HepG2 (cell line): ENCODE data around the gene CACNB4. TPM values are rescaled to one million over a fixed set of nuclear protein-coding genes. Genes with fewer than 3 reads are reported as not detected.

Experiments
- ATAC-seq: fragments of 200-7000 bp; cut with Tn5 transposase; 3 replicates; pipeline ENCODE4 v1.9.1; 2020; ENCODE audit warnings: mild to moderate bottlenecking, moderate library complexity
- BruUV-seq: library from RNA; stranded (reverse); fragments of 400-500 nt; replicated peaks from 2 replicates; lab custom pipeline; 2021; lab: Mats Ljungman, UMichigan
- CTCF ChIA-PET: fragments of 300-600 bp; formaldehyde crosslinking; extraction: SDS; loops from one replicate; lab custom pipeline; 2021; ENCODE audit warnings: low total read pairs, inconsistent platforms, low intra/inter-chr PET ratio; lab: Yijun Ruan, JAX
- POLR2A ChIA-PET: fragments of 350-600 bp; sonication (Branson Sonifier 250); formaldehyde crosslinking; loops from one replicate; lab custom pipeline; 2020; ENCODE audit warnings: antibody characterized with exemption, inconsistent platforms; lab: Yijun Ruan, JAX
- DNase-seq: peaks from one replicate; pipeline ENCODE4 v3.0.0-alpha.2; 2015; ENCODE audit warnings: low spot score
- FAIRE-seq: peaks from 3 replicates; lab custom pipeline; 2011; peaks lifted over from hg19 to GRCh38; lab: Jason Lieb, UNC
- H2AFZ ChIP-seq: one replicate; pipeline ENCODE4 v1.6.1; 2011; ENCODE audit warnings: low read length, inconsistent platforms
- H3K27ac ChIP-seq: fragments of 300-600 bp; 3 replicates; pipeline ENCODE4 v1.8.0; 2011; ENCODE audit warnings: mixed run types, mild to moderate bottlenecking, mixed read lengths, low read length, inconsistent platforms; ENCODE audit not compliant: insufficient read depth; ENCODE audit errors: extremely low read length
- H3K27me3 ChIP-seq, 2 experiments: fragments of 200-600 bp in 1 of 2; 2 replicates in 1 of 2; 3 replicates in 1 of 2; pipeline versions ENCODE4 v1.6.0 to v1.8.0; 2011; ENCODE audit warnings: low read length in 2 of 2, mild to moderate bottlenecking in 2 of 2, moderate library complexity in 2 of 2, inconsistent platforms in 1 of 2; ENCODE audit not compliant: insufficient read depth in 2 of 2, control insufficient read depth in 1 of 2
- H3K36me3 ChIP-seq, 2 experiments: fragments of 200-600 bp in 1 of 2; replicated peaks in 1 of 2; 2 replicates in 1 of 2; 3 replicates in 1 of 2; pipeline versions ENCODE4 v1.5.1 to v1.8.0; 2011; ENCODE audit warnings: low read length in 2 of 2, inconsistent platforms in 1 of 2; ENCODE audit not compliant: insufficient read depth in 2 of 2, control insufficient read depth in 1 of 2
- H3K4me1 ChIP-seq: 2 replicates; pipeline ENCODE4 v1.5.1; 2012; ENCODE audit warnings: low read length, inconsistent platforms; ENCODE audit not compliant: insufficient read depth
- H3K4me2 ChIP-seq: 2 replicates; pipeline ENCODE4 v1.6.0; 2011; ENCODE audit warnings: low read depth, low read length, inconsistent platforms
- H3K4me3 ChIP-seq, 3 experiments: fragments of 200-600 bp in 1 of 3; sonication (generic), shearing (Covaris generic) in 1 of 3; replicated peaks in 1 of 3; 2 replicates each; pipeline ENCODE4 v1.5.1; 2011 to 2016; ENCODE audit warnings: low read length in 3 of 3, inconsistent platforms in 2 of 3, low read depth in 2 of 3, mild to moderate bottlenecking in 2 of 3, control low read depth in 1 of 3, mixed read lengths in 1 of 3; ENCODE audit not compliant: insufficient read depth in 1 of 3
- H3K79me2 ChIP-seq: one replicate; pipeline ENCODE4 v1.6.1; 2011; ENCODE audit warnings: low read length, inconsistent platforms; ENCODE audit not compliant: insufficient read depth
- H3K9ac ChIP-seq: 2 replicates; pipeline ENCODE4 v1.6.0; 2011; ENCODE audit warnings: mild to moderate bottlenecking, low read depth, low read length, inconsistent platforms; ENCODE audit not compliant: insufficient read depth
- H3K9me3 ChIP-seq: 2 replicates; pipeline ENCODE4 v1.5.1; 2012; ENCODE audit warnings: mild to moderate bottlenecking, low read length
- H4K20me1 ChIP-seq: 2 replicates; pipeline ENCODE4 v1.6.0; 2011; ENCODE audit warnings: inconsistent platforms, mild to moderate bottlenecking, low read length, moderate library complexity; ENCODE audit not compliant: insufficient read depth
- CHCHD3 ChIP-seq: sonication (generic); formaldehyde crosslinking; IDR thresholded peaks from 2 replicates; pipeline ENCODE4 v1.8.0; 2022; ENCODE audit warnings: mild to moderate bottlenecking, missing genetic modification reagents, moderate library complexity
- HNRNPLL ChIP-seq: fragments of 200-400 bp; formaldehyde crosslinking; IDR thresholded peaks from 2 replicates; pipeline ENCODE4 v1.6.1; 2017; ENCODE audit warnings: mild to moderate bottlenecking, low read depth, low read length; ENCODE audit not compliant: poor library complexity, severe bottlenecking
- KMT2B ChIP-seq: IDR thresholded peaks from 2 replicates; pipeline ENCODE4 v1.6.1; 2016; ENCODE audit warnings: missing genetic modification reagents, missing compliant biosample characterization
- MED1 ChIP-seq: sonication (generic); formaldehyde crosslinking; IDR thresholded peaks from 2 replicates; pipeline ENCODE4 v1.4.0; 2020; ENCODE audit warnings: missing genetic modification reagents
- NFE2 ChIP-seq: sonication (generic); formaldehyde crosslinking; IDR thresholded peaks from 2 replicates; pipeline ENCODE4 v1.4.0; 2020; ENCODE audit warnings: missing genetic modification reagents
- POGZ ChIP-seq: sonication (generic); formaldehyde crosslinking; IDR thresholded peaks from 2 replicates; pipeline ENCODE4 v1.4.0; 2020; ENCODE audit warnings: mild to moderate bottlenecking, missing genetic modification reagents
- RBM39 ChIP-seq: fragments of 200-400 bp; formaldehyde crosslinking; IDR thresholded peaks from one replicate; pipeline ENCODE4 v1.6.1; 2018; ENCODE audit warnings: antibody characterized with exemption, mild to moderate bottlenecking, low read depth, low read length; ENCODE audit not compliant: poor library complexity, severe bottlenecking
- SP4 ChIP-seq: sonication (generic); formaldehyde crosslinking; IDR thresholded peaks from 2 replicates; pipeline ENCODE4 v1.8.1; 2023; ENCODE audit warnings: mild to moderate bottlenecking, missing genetic modification reagents
- SRSF9 ChIP-seq: fragments of 200-400 bp; formaldehyde crosslinking; IDR thresholded peaks from 2 replicates; pipeline ENCODE4 v1.6.1; 2018; ENCODE audit warnings: borderline replicate concordance, mild to moderate bottlenecking, low read depth, low read length; ENCODE audit not compliant: insufficient read depth, poor library complexity, severe bottlenecking
- STAT6 ChIP-seq: sonication (generic); formaldehyde crosslinking; IDR thresholded peaks from 2 replicates; pipeline ENCODE4 v1.4.0; 2020; ENCODE audit warnings: missing genetic modification reagents, mild to moderate bottlenecking, borderline replicate concordance
- TBX3 ChIP-seq: fragments of 450-650 bp; IDR thresholded peaks from 2 replicates; pipeline ENCODE4 v1.6.1; 2017; ENCODE audit warnings: antibody characterized with exemption, mild to moderate bottlenecking, inconsistent platforms, borderline replicate concordance
- TEAD2 ChIP-seq: sonication (generic); formaldehyde crosslinking; IDR thresholded peaks from 2 replicates; pipeline ENCODE4 v1.9.0; 2021; ENCODE audit warnings: missing genetic modification reagents
- ZNF3 ChIP-seq: IDR thresholded peaks from 2 replicates; pipeline ENCODE4 v1.7.0; 2017; ENCODE audit warnings: inconsistent platforms
- ZNF326 ChIP-seq: sonication (generic); formaldehyde crosslinking; IDR thresholded peaks from 2 replicates; pipeline ENCODE4 v1.4.0; 2020; ENCODE audit warnings: missing genetic modification reagents, borderline replicate concordance
- ZNF460 ChIP-seq: sonication (generic); formaldehyde crosslinking; IDR thresholded peaks from 2 replicates; pipeline ENCODE4 v1.5.1; 2020; ENCODE audit warnings: missing genetic modification reagents, mild to moderate bottlenecking, borderline replicate concordance
- ZNF557 ChIP-seq: sonication (generic); formaldehyde crosslinking; IDR thresholded peaks from 2 replicates; pipeline ENCODE4 v1.4.0; 2020; ENCODE audit warnings: missing genetic modification reagents
- ZNF597 ChIP-seq: sonication (generic); formaldehyde crosslinking; IDR thresholded peaks from 2 replicates; pipeline ENCODE4 v1.5.0; 2020; ENCODE audit warnings: missing genetic modification reagents
- ZNF737 ChIP-seq: sonication (generic); formaldehyde crosslinking; IDR thresholded peaks from 2 replicates; pipeline ENCODE4 v1.5.0; 2020; ENCODE audit warnings: missing genetic modification reagents, mild to moderate bottlenecking, borderline replicate concordance
- WGBS: methylation state at CpG from one replicate; pipeline ENCODE4 v1.1.6; 2017; ENCODE audit warnings: low lambda C conversion rate; 5-methylcytosine and 5-hydroxymethylcytosine counted together
- in situ Hi-C: cut with HindIII; loops from 2 replicates; pipeline ENCODE4 v1.10.0; 2017; ENCODE audit warnings: low pct_unique_long_range_greater_than_20kb; ENCODE audit not compliant: extremely low pct_ligation_motif_present
- intact Hi-C: fragments of 100-400 bp; cut with micrococcal nuclease; formaldehyde crosslinking; loops from one replicate; pipeline ENCODE4 v1.10.0; 2022; ENCODE audit not compliant: unreplicated experiment
- polyA plus RNA-seq, 8 experiments: library from polyadenylated mRNA; depleted of rRNA in 3 of 8; stranded (reverse) in 7 of 8; unstranded in 1 of 8; fragments of >200 nt; fragmentation: Illumina TruSeq in 4 of 8; extraction: Trizol in 4 of 8; gene quantifications; 2 replicates each; pipeline versions ENCODE4 v1.2.1 to v1.2.3, GENCODE V29; 2011 to 2016; ENCODE audit warnings: low read depth in 4 of 8, missing spikeins in 1 of 8, mixed read lengths in 1 of 8; ENCODE audit not compliant: insufficient read depth in 1 of 8
- total RNA-seq, 5 experiments: library from RNA; depleted of rRNA; stranded (reverse); fragments of >200 nt; fragmentation: Illumina TruSeq; extraction: Trizol; gene quantifications; 2 replicates each; pipeline ENCODE4 v1.2.3, GENCODE V29; 2016; ENCODE audit warnings: low read depth in 1 of 5
- TF ChIP-seq, protein P1 (sequence below): sonication (generic); formaldehyde crosslinking; IDR thresholded peaks from 2 replicates; pipeline ENCODE4 v1.8.0; 2022; ENCODE audit warnings: missing genetic modification reagents, mild to moderate bottlenecking, moderate library complexity, borderline replicate concordance

Gene CACNB4
- total and polyA plus RNA-seq, 2 of the 13 experiments (the other 11 are each of a cell fraction or from before 2014, with no cell fraction given): 5.1 to 14.3 TPM

GRCh38 chr2:151900331-151900730, 198.5 kb downstream of the CACNB4 start (continued):
- TF ChIP-seq ZNF557 (no peak), SRSF9 (no peak), KMT2B (no peak)

- CTCF ChIA-PET: no interaction called here
- no peaks in the 10 kb centered on the region for H3K27me3 ChIP-seq
- 92% methylated on average over 1 of the region's 1 CpG for WGBS
- ATAC-seq (no peak), DNase-seq (no peak), FAIRE-seq (no peak)
- POLR2A ChIA-PET: no interaction called here
- peaks cover 5% of the 10 kb centered on the region for H3K9me3 ChIP-seq
- peaks cover 2% of the 10 kb centered on the region for H3K79me2 ChIP-seq
- TF ChIP-seq TBX3: no peak
- no peak for TF ChIP-seq RBM39
- TF ChIP-seq POGZ (CRISPR knock-in tag): no peak
- TF ChIP-seq, protein P1, sequence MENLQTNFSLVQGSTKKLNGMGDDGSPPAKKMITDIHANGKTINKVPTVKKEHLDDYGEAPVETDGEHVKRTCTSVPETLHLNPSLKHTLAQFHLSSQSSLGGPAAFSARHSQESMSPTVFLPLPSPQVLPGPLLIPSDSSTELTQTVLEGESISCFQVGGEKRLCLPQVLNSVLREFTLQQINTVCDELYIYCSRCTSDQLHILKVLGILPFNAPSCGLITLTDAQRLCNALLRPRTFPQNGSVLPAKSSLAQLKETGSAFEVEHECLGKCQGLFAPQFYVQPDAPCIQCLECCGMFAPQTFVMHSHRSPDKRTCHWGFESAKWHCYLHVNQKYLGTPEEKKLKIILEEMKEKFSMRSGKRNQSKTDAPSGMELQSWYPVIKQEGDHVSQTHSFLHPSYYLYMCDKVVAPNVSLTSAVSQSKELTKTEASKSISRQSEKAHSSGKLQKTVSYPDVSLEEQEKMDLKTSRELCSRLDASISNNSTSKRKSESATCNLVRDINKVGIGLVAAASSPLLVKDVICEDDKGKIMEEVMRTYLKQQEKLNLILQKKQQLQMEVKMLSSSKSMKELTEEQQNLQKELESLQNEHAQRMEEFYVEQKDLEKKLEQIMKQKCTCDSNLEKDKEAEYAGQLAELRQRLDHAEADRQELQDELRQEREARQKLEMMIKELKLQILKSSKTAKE (CRISPR knock-in tag): no peak
- no peak for TF ChIP-seq HNRNPLL
- TF ChIP-seq ZNF3: no peak
- no peak for TF ChIP-seq ZNF326
- TF ChIP-seq CHCHD3: no peak
- TF ChIP-seq ZNF460: no peak
- TF ChIP-seq ZNF737 (CRISPR knock-in tag): no peak
- no peak for TF ChIP-seq NFE2 (CRISPR knock-in tag)
- no peak for TF ChIP-seq TEAD2 (CRISPR knock-in tag)
- TF ChIP-seq MED1 (CRISPR knock-in tag): no peak
- TF ChIP-seq ZNF597: no peak
- no peak for TF ChIP-seq STAT6 (CRISPR knock-in tag)
- TF ChIP-seq SP4: no peak
- no peak overlapping the region for H3K4me2 ChIP-seq
- in situ Hi-C loops (no loop called here), intact Hi-C loops (no loop called here)
- no peak overlapping the region for H3K4me3 ChIP-seq
- no TSS peak for BruUV-seq
- 0 out of 5 replicates have a peak, but pooled peaks cover 0 to 4% of the 10 kb centered on the region in 2 experiments for H3K36me3 ChIP-seq
- no peak overlapping the region for H2AFZ ChIP-seq
- no peaks in the 10 kb centered on the region for H4K20me1 ChIP-seq
- H3K4me1 ChIP-seq: no peaks in the 10 kb centered on the region
- H3K27ac ChIP-seq: no peak overlapping the region
- no peak overlapping the region for H3K9ac ChIP-seq
These were observed 199.7 kb downstream of the CACNB4 start for GRCh38 chr2:151899156-151899555.
